NAMALWA (cell line): ENCODE measurements around the gene ZNF454.

ENCODE experiments used
- DNase-seq: peaks from one replicate; pipeline ENCODE4 v3.0.0-alpha.2; 2015; ENCODE audit warnings: low spot score

The ZNF454 gene

DNA sequence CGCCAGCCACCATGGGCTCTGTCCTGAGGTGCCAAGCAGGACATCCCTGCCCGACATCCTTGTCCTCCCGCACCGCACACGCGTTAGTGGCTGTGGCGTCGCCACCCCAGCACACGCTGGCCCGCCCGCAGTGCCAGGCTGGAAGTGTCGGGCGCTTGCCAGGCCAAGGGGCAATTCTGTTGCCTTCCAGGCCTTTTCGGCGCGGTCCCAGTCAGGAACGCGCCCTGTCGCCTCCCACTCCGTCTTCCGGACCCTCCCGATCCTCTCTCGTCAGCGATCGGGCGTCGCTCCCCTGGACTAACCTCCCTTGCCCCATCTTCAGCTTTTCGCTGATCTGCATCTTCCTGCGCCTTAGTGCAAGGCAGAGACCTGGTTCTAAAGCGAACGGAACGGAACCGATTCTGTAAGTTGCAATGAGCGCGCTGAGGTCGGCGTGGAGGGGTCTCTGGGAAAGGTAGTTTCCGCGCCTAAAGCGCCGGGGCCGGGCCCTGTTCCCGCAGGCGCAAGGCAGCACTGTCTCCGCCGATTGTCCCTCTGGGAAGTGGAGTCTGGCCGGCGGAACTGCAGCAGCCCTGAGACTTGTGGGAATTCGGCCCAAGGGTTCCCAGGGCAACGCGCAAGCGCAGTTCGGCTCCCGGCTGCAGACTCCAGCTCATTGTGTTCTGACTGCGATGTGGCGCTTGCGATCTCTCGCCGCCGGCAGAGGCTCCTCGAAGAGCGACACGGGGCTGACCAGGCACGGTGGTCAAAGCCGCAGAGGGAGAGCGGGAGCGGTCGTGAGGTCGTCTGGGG lies at the start of gene ZNF454:
TSS of gene ZNF454 (plus strand) at position 630 of the 792 bp plus-strand sequence. CDS start 1,594 bp downstream, outside the sequence.
- DNase-seq, result no peak

DNA sequence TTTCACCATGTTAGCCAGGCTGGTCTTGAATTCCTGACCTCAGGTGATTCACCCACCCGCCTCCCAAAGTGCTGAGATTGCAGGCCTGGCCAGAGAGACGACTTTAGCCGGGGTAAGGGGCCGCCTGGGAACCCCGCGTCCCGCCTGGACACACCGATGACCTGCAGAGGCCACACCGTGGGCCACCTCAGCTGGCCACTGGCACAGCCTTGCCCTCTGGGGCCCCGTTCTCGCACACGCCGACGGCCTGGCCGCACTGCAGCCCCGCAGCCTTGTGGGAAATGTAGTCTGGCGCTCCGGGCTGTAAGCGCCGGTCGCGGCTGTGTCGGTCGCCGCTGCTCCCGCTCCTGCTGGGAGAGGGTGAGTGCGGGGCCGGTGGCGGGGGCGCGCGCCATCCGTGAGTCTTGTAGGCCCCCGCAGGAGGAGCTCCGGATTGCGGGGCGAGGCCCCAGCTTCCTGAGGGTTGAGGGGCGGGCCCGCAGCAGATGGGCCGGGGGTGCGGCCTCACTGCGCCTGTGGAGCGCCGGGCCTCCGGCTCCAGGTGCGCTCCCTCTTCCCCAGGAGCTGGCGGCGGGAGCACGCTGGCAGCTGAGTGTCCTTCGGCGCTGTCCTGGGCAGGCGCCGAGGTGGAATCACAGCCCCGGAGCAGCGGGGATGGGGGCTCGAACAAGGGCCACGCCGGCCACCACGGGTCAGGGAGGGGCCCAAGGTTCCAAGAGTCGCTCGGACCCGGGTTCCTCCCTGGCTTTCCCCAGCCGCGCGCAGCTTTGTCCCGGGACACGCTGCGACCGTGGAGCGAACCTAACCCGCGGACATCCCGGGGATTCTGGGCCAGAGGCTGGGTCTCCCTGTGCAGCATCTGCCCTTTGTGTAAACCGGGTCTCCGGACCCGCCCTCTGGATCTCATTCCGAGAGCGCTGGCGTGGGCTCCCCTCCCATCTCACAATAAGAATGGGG lies 45.1 kb upstream of the ZNF454 start, which contains the start of gene ZFP2:
TSS of gene ZFP2 (plus strand) at position 299 of the 957 bp plus-strand sequence. CDS start 35,401 bp downstream, outside the sequence.
- DNase-seq, result no peak

DNA sequence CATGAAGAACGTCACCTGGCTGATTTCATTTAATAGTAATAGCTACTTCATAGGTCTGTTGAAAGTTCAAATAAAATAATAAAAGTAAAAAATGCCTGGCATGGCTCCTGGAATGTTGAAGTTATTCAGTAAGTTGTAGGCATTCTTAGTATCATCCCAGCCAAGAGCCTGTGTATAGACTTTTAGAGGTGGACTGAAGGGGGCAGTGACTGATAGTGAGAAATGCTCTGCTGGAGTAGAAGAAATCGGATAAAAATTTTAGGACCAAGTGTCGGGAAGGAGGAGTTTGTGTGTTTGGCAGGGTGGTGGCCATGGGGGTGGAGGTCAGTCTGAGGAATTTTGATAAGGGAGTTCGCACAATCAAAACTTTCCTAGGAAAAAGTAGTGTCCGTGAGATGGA lies 41.7 kb upstream of the ZNF454 start:
- DNase-seq, result no peak

DNA sequence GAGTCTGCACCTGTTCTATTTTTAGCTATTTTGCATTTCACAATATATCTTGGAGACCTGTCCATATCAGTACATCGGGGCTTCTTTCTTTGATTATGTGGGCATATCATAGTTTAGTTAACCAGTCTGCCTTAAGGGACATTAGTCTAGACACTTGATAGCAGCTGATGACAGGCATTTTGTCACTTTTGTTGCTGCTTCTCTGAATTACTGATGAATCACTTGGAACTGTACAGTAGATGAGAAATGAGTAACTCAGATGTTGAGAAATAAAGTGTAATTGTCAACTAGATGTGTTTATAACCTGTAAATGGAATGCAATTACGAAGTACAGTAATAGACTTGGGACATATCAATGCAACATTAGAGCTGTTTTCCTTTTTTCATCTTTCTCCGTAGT lies 38.1 kb upstream of the ZNF454 start:
- no peak for DNase-seq

DNA sequence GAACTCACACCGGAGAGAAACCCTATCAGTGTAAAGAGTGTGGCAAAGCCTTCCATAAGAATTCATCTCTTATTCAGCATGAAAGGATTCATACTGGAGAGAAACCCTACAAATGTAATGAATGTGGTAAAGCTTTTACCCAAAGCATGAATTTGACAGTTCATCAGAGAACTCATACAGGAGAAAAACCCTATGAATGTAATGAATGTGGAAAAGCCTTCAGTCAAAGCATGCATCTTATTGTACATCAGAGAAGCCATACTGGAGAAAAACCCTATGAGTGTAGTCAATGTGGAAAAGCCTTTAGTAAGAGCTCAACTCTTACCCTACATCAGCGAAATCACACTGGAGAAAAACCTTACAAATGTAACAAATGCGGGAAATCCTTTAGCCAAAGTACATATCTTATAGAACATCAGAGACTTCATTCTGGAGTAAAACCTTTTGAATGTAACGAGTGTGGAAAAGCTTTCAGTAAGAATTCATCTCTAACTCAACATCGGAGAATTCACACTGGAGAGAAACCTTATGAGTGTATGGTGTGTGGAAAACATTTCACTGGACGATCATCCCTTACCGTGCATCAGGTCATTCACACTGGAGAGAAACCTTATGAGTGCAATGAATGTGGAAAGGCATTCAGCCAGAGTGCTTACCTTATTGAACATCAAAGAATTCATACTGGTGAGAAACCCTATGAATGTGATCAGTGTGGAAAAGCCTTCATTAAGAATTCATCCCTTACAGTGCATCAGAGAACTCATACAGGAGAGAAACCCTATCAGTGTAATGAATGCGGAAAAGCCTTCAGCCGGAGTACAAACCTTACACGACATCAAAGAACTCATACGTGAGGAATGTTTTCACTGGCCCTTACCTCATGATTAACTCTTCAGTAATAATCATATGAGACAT lies 8.9 kb upstream of the ZNF454 start:
- no peak for DNase-seq

DNA sequence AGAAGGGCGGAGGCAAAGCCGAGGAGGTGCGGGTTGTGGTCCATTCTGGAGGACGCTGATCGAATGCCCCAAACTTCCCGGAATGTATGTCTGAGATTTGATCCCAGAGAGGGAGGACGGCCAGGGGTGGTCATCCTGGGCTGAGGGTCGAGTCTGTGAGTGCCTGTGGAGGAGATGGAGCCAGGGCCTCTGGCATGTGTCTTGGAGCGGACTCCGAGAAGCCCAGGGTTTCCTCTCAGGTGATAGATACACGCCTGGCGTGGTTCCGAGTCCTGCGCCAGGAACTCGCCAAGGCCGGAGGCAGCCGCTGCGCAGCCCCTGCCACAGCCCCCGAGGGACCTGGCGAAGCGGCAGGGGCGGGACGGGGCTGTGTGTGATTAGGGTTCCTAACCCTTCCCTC lies 363 bp downstream of the ZNF454 start:
- no peak for DNase-seq

DNA sequence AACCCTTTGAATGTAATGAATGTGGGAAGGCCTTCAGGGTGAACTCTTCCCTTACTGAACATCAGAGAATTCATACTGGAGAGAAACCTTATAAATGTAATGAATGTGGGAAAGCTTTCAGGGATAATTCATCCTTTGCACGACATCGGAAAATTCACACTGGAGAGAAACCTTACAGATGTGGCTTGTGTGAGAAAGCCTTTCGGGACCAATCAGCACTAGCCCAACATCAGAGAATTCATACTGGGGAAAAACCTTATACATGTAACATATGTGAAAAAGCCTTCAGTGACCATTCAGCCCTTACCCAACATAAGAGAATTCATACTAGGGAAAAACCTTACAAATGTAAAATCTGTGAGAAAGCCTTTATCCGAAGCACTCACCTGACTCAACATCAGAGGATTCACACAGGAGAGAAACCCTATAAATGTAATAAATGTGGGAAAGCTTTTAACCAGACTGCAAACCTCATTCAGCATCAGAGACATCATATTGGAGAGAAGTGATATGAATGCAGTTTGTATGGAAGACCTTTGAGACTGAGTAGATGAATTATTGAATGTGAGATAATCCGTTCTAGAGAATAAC lies 24.6 kb downstream of the ZNF454 start:
- no peak for DNase-seq

DNA sequence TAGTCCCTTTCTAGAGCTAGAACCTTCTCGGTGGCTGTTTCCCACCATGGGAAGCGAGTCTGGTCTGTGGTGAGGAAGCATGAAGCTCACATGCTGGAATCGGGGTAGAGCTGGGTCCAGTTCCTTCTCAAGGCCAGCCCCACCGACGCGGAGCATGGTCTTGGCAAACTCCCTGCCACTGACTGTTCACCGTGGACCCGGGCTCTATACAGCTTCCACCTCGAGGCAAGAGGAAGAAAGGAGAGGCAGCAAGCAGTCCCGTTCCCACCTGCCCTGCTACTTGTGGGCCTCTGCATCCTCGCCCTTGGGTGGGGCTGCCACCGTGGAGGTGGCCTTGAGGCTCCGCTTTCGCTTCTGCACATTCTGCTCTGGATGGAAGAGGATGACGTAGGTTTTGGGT lies 40.4 kb downstream of the ZNF454 start:
- DNase-seq, result no peak

DNA sequence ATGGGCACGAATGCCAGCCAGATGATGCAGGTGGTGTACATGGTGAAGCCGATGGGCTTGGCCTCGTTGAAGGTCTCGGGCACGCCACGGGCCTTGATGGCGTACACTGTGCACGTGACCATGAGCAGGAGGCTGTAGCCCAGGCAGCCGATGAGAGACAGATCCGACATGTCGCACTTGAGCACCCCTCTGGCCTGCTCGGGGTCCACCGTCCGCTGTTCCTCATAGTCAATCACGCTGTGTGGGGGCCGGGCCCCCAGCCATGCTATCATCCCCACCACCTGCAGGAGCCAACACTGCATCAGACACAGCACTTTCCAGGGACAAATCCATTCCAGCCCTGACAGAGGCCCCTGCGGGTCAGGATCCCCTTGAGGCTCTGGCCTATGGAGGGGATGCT lies 41.9 kb downstream of the ZNF454 start:
- no peak for DNase-seq

DNA sequence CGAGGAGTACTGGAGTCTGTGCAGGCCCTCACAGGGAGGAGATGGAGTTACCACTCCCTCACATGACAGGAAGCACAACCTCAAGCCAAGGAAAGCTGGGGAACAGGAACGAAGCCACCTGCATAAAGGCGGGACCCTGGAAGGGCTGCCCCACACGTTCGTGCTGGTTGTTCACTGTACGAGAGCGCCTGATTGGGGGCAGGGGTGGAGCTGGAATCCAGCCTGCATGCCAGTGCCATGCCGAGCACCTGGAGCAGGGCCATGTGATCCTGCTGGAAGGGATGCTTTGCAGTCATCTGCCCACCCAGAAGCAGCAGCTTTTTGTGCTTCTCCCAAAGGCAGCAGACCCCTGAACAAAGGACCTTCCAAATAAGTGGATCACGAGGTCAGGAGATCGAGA lies 42.7 kb downstream of the ZNF454 start:
- DNase-seq, result no peak

DNA sequence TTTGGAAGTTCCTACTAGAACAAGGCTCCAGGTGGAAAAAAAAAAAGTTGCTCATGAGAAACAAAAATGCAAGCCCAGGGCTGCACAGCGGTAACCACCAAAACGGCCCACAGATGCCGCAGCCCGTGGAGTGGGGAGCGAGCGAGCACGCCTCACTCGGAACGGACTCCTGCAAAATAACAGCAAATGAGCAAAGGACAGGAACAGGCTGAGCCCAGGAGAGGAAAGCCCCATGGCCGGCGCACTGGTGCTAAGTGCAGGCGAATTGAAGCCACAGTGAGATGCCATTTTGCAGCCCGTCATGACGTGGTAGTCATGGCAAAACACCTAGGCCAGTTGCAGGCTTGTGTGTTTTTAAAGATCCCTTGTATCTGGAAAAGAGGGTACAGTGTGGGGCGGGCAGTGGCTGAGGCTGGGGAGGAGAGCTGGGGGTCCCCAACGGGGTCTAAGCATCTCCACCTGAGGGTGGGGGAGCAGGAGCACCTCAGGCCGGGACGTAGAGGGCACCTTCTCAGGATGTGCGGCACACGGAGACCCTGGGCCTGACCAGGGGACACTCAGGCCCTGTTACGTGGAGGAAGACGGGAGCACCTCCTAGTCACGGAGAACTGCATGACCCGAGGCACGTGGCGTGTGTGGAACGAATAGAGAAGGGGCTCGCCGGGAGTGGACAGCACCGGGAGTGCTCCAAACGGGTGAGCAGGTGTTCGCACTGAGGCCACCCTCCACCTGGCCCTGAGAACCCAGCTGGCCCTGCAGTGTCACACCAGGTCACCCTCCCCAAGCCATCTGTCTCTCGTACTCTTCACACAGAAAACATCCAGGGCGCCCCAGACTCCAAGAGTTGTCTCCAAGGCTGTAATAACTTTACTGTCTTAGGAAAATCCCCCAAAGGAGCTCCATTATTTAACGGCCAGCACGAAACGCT lies 43.4 kb downstream of the ZNF454 start:
- DNase-seq, result no peak

DNA sequence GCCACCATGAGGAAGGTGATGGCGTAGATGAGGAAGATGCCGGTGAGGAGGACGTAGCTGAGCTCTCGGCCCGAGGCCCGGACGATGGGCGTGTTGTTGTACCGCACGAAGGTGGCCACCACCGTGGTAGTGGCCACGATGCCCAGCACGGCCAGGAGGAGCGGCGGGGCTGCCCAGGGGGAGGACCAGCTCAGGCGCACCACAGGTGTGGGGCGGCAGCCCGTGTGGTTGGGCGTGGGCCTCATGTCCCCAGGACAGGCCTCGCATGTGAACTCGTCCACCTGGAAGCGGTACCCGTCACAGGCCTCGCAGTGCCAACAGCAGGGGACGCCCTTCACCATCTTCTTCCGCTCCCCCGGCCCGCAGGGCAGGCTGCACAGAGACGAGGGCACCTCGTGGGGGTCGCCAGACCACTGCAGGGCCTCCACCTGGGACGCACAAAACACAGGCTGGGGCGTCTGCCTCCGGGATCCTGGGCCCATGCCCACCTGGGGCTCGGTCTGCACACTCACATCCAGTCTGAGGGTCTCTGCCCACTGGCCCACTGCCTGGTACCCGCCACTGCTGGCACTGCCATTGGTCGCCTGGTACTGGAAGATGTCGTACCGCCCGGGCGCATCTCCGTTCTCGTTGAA lies 45.4 kb downstream of the ZNF454 start:
- no peak for DNase-seq

DNA sequence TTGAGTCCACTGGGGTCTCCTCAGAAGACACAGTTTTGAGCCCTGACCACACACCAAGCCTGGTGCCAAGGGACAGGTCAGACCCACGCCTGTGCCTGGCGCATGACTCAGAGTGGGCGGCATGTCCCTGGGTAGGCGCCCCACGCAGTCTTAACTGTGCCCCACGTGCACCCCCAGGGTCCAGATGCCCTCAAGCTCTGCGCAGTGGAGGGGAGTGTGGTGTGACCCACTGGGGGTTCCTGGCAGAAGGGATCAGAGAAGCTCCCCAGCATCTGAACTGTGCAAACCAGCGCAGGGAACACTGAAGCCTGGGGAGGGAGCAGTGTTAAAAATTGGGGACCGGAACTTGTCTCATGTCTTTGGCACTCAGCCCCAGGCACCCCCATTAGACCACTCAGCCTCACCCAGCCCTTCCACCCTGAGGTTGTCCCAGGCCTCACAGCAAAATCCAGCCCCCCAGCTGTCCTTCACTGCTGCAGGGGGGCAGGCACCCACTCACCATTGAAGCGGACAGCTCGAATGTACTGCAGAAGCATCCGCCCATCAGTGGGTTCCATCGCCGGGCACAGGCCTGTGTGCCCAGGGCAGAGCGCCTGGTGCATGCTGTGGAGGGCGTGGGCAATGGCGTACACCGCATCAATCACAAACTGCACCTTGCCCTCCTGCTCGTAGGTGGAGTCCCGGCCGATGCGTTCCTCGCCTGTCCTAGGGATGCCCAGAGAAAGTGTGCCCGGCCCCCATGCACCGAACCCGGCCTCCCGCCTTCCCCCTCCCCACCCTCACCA lies 47.6 kb downstream of the ZNF454 start:
- no peak for DNase-seq

DNA sequence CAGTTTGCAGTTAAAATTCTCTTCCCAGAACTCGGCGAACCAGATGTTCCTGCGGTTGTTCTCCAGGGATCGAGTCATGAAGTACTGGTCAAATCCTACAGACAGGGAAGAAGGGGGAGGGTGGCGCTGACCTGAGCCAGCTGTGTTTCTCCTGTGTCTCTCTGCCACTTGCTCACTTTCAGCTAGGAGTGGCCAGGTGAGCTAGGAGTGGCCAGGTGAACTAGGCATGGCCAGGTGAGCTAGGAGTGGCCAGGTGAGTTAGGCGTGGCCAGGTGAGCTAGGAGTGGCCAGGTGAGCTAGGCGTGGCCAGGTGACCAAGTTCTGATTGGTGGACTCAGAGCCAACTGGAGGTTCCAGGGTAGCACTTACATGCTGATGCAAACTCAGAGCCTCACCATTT lies 48.3 kb downstream of the ZNF454 start:
- DNase-seq, result no peak

DNA sequence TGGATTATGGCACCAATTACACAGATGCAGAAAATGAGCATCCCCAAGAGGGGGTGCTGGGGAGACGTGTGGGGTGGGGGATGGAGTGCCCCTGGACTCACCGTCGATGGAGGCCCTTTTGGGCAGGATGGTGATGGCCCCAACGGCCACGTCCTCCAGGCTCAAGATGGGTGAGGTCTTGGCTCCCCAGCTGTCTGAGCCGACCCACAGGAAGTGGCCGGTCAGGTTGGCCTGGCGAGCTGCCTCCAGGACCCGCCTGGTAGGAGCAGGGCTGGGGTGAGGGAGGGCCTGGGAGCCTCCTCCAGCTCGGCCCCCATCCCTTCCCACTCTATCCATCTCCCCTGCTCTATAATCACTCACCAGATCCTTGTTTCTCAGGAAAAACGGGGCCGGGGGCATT lies 49.5 kb downstream of the ZNF454 start:
- DNase-seq, result no peak

DNA sequence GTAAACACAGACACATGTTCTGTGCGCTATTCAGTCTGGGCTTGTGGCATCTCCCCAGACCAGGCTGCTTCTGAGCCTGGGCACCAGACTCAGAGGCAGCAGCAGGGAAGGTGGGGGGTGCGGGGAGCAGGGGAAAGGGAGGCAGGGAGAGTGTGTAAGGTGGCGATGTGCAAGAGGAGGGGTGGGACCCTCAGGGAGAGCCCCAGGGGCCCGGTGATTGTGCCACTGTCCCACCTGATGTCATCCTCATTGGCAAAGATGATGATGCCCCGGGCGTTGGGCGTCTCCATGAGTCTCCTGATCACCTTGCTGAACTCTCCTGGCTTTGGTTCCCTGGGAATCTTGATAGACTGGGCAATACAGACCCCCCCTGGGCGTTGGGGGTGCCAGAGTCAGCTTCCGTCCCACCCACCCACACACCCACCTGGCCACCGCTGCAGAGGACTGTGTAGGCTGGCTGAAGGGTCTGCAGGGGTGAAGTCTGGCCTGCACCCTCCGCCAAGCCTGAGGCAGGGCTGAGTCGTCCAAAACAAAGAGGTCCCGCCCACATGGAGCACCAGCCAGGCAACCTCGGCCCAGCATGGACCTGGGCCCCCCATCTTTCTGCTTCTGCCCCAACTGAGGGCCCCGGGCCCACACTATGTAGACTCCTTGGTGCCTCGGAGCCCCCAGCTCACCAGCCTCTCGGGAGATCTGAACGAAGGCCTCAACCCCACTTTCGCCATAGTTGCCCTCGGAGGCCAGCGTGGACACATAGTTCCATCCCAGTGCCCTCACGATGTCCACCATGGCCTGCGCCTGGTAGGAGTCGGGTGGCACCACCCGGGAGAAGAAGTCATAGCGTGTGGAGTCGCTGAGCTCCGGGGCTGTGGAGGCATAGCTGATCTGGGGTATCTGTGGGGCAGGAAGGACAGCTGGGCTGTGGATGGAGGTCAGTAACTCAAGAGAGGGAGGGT lies 50.5 kb downstream of the ZNF454 start:
- no peak for DNase-seq

DNA sequence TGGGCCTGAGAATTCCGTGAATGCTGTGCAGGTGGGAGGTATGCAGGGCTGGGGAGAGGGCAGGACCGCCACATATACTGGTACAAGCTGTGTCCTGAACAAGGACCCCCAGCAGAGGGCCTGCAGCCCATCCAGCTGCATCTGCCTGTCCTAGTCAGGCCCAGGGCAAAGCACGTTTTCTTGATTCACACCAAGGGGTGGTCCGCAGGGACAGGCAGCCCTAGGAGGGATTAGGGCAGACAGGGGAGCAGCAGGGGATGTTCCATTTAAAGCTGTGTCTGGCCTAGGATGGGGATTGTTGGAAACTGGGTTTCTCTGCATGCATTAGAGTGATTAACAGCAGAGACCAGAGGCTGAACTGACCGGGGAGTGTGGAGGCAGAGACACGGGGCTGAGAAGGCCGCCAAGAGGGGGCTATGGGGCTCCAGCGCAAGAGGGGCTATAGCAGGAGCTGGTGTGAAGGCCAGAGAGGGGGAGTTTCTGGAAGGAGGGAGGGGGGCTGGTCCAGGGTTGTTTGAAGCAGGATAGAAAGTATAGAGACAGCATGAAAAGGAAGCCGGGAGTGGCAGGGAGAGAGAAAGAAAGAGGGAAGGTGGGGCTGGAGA lies 51.4 kb downstream of the ZNF454 start:
- DNase-seq, result no peak
